Measurements from ENCODE around the gene ACADVL. TPM values are rescaled to one million over a fixed set of nuclear protein-coding genes. Genes with fewer than 3 reads are reported as not detected.
A peak's percentile ranks its signal among the peaks of the same experiment; 100 is the strongest.

The ACADVL gene
- total RNA-seq, 2 donors from 2014 or later: 444 to 567 TPM

DNA sequence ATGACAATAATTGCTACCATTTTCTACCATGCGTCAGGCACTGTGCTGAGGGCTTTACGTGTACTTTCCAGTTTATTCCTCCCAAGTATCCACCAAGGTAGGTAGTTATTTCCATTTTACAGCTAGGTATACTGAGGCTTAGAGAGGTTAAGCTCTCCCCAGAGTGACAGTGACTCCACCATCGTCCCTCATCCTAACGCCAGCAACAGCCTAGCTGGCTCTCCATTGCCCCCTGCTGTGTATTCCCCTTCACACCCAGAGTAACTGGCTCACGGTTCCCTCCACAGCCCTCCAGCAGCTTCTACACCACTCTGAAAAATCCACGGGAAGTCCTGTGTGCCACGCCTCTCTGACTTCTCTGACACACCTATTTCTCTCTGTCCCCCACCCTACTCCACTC is 33.5 kb upstream of the ACADVL start:
- DNase-seq (ENCODE audit: low spot score): no peak
- intact Hi-C loops (cut with DNase I): no loop called here

DNA sequence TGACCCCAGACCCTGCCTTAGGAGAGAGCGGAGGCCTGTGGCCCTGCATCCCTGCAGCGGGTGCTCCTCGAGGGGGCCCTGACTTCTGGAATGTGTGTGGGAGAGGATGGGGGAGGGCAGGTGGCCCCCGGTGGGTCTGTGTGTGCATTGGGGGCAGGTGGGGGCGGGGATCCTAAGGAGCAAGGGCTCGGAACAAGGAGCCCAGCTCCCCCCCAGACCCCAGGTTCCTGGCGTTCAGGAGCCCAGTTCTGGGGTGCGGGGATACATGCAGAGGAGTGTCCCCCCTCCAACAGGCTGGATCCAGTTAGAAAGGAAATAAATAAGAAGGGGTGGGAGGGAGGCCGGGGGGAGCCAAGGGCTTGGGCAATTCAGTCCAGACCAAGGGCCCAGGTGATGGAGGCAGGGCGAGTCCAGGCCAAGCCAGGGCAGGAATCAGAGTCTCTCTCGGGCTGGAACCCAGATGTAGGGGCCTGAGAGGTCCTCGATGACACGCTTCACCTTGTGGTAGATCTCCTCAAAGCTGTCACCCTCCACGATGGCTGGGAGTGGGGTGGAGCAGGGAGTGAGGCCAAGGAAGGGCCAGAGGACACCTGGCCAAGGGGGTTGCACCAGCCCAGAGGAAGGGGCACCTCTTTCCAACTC is 29.3 kb upstream of the ACADVL start:
- intact Hi-C loops (cut with DNase I): no loop called here
- no peak for DNase-seq (ENCODE audit: low spot score)

DNA sequence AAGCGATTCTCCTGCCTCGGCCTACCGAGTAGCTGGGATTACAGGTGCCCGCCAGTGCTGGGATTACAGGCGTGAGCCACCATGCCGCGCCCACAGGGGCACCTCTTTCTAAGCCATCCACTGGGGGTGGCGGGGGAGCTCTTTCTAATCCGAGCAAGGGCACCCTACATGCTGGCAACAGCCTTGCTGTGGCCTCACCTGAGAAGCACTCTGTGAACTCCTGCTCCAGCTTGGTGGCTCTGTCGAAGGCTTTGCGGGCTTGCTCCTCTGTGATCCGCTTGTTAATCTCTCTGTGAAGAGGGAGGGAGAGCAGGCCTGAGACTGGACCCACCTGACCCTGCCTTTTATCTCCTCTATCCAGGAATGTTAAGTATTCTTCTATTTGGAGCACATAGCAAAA is 28.7 kb upstream of the ACADVL start:
- intact Hi-C loops (cut with DNase I): no loop called here
- DNase-seq (ENCODE audit: low spot score): no peak

DNA sequence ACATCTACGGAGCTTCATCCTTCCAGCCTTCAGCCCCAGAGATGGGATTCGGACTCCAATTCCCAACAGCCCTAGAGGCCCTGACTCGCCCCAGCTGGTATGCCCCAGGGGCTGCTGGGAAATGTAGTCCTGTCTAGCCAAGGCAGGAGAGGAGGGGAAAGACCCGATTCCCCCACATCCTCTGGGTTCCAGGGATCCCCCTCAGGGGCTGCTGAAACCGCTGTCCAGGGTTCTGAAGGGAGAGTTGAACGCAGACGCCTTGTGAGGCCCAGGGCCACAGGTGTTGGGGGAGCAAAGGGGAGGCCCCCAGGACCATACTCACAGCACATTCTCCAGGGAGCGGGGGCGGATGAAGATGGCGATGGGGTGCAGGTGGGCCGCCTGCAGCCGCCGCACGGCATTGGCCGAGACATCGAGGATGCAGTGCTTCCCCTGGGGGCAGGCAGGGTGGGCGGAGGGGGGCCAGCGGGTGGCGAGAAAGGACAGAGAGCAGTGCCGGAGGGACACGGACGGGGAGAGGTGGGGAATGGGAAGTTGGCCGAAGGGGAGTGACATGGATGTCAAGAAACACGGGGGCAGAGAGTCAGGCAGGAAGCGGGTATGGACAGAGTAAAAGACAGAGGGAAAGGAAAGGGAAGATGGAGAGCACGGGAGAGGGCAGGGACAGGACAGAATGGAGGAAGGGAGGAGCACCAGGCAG is 28.0 kb upstream of the ACADVL start:
- DNase-seq (ENCODE audit: low spot score): no peak
- intact Hi-C loops (cut with DNase I): no loop called here

DNA sequence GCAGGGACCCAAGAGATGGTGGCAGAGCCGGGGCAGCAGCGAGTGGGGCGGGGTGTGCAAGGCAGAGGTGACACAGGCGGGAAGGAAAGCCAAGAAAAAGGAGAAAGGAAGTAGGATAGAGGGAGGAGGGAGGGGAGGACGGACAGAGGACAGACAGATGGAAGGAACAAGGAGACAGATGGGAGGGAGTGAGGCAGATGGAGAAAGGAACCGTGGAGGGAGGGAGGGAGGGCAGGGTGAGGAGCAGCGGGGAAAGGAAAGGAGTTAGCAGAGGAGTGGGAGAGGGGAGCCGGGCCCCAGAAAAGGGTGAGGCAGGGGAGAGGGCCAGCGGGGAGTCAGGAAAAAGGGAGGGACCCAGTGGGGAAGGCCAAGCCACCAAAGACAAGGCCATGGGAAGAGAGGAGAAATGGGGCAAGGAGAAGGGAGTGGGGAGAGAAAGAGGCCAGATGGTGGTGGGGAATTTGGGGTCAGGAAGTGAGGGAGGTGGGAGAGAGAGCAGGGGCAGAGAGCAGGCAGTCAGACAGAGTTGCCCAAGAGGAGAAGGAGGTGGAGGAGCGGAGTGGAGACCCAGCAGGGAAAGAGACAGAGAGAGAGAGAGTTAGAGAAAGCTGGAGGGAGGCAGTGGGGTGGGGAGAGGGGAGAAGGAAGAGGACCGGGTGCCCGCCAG is 27.3 kb upstream of the ACADVL start:
- no peak for DNase-seq (ENCODE audit: low spot score)
- intact Hi-C loops (cut with DNase I): no loop called here

DNA sequence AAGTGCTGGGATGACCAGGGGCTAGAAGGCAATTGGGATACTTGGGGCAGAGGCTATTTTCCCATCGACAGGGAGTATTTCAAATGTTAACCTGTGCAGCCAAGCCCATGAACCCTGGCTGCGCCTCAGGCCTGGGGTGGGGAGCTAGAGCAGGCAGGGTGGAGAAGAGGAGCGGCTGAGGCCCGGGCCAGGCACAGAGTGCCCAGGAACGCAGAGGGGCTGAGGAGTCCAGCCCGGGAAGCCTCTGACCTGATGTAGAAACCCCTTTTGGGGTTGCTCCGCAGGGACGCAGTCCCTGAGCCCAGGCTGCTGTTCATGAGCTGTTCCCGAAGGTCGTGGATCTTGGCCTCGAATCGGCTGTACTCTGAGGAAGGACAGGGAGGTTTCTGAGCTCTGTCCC is 23.8 kb upstream of the ACADVL start:
- DNase-seq (ENCODE audit: low spot score): no peak
- intact Hi-C loops (cut with DNase I): no loop called here

DNA sequence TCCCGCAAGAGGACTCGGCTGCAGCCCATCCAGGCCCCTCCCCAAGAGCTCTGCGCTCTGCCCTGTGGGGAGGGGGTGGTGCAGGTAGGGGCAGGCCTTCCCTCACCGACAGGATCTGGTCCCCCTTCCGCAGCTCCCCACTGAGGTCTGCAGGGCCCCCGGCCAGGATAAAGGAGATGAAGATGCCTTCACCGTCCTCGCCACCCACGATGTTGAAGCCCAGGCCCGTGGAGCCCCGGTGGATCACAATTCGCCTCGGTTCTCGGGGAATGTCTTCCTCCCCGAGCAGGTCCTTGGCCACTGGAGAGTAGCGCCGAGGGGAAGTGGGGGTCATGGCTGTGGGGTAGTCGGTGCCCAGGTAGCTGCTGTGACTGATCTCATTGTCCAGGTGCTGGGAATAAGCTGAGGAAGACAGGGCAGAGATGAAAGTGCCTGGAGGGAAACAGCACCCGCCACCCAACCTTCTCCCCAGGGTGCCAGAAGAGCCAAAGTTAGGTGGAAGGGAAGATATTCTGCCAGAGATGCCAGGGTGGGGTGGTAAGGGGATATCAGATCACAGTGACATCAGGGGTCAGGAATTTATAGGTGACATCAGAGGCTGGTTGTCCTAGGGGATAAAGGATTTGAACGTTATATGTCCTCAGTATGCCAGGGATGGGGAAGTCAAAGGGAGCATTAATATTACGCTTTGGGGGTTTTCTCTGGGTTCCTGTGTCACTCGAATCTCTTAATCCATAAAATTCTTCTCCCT is 22.9 kb upstream of the ACADVL start:
- no peak for DNase-seq (ENCODE audit: low spot score)
- intact Hi-C loops (cut with DNase I): no loop called here

DNA sequence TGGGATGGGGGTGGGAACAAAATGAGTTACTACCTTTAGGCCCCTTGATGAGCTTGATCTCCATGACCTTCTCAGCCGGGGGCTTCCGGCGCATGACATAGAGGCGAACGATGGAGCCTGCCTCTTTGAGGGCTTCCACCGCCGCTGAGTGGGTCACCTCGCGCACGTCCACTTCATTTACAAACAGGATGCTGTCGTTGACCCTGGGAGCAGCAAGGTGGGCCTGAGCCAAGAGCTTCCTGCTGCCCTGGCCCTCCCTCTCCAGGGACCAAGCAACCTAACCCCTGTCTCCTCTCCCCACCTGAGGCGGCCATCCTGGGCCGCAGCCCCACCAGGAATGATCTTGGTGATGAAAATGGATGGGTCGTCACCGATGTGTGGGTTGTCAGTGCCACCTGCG is 16.3 kb upstream of the ACADVL start:
- intact Hi-C loops (cut with DNase I): no loop called here
- DNase-seq (ENCODE audit: low spot score): no peak

DNA sequence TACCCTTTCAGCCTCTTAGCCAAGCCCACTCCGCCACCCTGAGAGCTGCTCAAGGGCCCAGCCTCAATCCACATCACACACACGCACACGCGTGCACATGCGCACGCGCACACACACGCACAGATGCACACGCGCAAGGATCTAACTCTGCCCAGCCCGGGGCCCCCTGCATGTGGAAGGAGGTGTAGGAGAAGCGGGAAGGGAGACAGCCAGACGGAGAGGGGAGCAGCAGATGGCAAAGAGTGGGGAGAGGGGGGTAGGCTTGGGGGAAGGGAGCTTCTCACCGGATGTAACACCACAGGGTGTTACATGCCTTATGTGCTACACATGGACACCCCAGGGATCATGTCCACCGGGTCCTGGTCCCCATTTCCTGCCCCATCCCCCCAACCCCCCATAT is 15.4 kb upstream of the ACADVL start:
- intact Hi-C loops (cut with DNase I): no loop called here
- no peak for DNase-seq (ENCODE audit: low spot score)

DNA sequence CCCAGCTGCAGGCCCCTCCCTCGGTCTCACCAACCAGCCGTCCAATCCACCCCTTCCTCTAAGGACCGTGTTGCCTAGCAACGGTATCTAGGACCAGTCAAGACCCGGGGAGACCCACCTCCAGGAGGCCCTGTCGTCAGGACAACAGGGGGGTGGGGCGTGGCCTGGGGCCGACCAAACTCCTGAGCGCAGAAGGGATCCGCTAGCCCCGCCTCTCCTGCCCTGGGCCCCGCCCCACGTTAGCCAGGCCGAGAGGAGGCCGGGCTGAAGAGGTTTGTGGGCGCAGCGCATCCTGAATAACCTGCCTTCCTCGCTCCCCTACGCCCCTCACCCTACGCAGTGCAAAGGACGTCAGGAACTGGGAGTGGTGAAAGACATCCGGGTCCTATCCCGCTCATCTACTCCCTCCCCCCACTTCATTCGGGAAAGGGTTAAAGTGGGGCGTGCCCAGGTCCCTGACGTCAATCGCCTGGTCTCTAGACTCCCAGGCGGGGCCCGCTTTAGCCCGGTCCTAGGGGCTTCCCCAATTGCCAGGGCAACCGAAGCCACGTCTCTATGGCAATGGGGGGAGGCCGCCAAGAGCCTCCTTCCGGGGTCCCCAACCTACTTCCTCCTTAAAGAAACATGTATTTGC is 14.8 kb upstream of the ACADVL start:
- DNase-seq (ENCODE audit: low spot score): peak; percentile 95
- intact Hi-C loops (cut with DNase I): no loop called here

DNA sequence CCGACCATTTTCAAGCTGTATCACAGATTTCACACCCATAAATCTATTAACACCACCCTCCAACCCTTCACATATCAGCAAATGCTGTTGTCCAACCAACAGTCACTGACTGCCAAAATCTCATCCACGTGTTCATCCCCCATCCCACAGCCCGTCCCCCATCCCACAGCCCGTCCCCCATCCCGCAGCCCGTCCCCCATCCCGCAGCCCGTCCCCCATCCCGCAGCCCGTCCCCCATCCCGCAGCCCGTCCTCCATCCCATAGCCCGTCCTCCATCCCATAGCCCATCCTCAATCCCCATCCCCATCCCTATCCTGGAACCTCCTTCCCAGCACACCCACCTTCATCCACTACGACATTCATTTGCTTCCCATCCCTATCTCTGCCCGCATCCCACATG is 14.2 kb upstream of the ACADVL start:
- no peak for DNase-seq (ENCODE audit: low spot score)
- intact Hi-C loops (cut with DNase I): no loop called here

DNA sequence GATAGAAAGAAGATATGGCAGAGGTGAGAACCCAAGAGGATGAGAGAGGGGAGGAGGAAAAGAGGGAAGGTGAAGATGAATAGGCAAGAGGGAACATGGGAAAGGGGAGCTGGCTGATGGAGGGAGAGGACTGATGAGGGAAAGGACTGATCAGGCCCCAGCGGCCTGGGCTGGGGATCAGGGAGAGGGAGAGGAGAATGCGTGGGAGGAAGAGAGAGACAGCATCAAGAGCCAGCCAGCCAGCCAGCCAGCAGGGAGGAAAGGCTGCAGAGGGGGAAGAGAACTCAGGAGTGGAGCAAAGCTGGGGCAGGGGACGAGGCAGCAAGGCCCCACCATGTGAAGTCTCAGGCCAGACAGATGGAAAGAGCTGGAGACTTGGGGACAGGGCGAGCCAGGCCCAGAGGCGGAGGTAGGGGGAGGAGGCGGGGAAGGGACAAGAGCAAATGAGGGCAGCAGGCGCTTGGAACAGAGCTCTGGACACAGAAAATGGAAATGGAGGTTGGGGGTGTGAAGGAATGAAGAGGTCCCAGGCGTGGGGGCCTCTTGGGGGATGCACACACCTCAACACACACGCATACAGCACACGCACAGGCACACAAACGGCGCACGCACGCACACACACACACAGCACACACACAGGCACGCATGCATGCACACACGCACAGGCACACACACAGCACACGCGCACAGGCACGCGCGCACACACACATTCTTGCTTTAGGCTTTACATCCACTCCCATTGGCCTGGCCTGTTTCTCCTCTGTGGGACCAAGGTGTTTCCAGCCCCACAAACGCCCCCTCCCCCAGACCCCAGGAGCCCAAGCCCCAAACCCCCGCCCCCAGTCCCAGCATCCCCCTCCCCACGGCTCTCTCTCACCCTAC is 12.4 kb upstream of the ACADVL start:
- intact Hi-C loops (cut with DNase I): no loop called here
- no peak for DNase-seq (ENCODE audit: low spot score)

DNA sequence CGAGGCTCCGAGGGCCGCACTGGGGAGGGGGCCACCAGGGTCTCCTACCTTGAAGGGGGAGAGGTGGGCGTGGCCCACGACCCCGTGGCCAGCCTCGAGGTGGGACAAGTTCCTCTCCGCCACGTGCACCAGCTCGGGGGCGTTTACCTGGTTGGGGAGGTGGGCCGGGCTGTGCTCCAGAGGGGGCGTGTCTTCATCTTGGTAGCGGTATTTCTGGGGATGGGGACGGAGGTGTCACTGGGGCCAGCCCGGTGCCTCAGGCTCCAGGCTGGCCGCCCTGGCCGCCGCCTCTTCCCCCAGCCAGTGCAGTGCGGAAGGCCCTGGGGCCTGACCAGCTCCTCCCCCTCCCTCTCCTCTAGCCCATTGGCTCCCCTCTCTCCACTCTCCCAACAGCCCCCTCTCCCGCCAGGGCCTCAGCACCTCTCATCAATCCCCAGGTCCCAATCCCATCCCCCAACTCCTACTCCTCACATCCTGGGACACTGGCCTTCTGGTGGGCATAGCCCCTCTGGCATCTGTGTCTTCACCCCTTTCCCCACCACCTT is 11.6 kb upstream of the ACADVL start:
- DNase-seq (ENCODE audit: low spot score): no peak
- intact Hi-C loops (cut with DNase I): no loop called here

DNA sequence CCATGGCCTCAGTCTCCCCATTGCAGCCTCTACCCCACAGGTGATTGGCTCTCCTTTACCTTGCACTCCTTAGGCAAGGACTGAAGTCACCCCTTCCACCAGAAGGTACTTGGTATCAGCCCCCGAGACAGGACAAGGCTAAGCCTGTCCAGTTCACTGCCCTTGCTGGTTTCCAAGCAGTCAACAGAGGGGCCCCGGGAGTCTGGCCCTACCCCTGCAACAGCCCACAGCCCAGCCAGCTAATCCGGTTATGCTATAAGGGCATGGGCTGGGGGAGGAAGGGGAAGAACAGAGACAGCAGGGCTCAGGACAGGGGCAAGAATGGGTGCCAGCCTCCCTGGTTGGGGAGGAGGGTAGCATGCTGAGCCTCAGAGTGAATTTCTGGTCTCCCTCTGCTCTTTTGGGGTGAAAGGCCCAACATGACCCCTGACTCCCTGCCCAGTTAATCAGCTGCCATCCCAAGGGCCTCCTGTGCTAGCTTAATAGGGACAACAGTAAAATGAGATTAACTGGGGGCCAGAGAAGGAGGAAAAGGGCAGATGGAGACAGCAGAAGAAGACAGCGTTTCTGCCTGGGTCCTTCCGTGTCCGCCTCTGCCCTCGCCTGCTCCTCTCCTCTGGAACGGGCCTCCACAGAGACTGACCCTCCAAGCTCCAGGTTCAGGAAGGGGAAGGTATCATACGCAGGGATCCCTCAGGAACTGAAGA is 10.8 kb upstream of the ACADVL start:
- DNase-seq (ENCODE audit: low spot score): no peak
- intact Hi-C loops (cut with DNase I): no loop called here

DNA sequence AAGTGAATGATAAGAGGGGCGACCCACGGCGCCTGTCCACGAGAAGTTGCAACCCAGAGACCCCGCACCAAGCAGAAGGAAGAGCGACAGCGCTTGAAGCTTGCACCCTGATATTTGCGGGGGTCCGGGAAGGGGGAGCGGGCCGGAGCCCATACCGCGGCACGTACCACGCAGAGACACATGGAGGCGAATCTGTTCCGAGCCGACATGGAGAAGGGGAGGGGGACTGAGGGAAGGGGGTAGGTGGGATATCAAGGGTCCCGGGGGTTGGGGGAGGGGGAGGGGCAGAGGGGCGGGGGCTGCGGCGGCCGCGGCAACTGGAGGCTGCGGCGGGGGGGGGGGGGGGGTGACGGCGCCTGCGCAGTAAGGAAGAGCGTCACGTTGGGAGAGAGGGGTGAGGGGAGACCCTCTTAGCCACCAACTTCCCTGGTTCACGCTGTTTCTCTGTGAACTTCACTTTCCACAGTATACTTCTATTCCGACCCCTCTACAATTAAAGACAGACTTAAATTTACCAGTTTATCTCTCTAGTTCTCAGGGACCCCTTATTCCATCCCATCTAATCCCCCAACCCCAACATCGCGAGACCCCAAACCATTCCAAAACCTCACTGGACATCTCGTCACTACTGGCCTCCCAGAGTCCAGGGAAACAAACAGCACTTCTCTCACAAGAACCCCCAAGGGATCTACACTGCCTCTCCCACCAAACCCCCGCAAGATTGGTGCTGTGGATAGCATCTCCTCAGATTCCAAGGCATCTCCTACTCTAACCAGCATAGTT is 8.1 kb upstream of the ACADVL start:
- intact Hi-C loops (cut with DNase I): no loop called here
- no peak for DNase-seq (ENCODE audit: low spot score)

DNA sequence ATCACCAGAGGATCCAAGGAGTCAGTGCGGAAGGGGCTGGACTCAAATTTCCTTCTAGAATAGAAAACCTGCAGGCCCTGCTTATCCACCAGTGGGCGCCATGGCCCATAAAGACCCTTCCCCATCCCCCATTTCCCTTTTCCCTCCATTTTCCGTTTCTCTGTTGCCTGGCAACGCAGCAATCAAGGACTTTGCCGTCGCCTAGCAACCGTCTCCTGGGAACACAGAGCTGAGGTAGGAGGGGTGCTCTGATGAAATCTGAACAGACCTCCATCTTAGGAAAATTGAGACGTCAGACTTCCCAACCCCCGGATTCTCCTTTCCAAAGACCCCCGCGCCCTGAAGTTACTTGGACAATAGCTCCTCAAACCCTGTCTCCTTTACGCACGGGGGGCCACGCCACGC is 5.8 kb upstream of the ACADVL start:
- intact Hi-C loops (cut with DNase I): no loop called here
- DNase-seq (ENCODE audit: low spot score): peak; percentile 93

All from posterior vena cava (tissue), 2 donors.